K562 (cell line): ENCODE data around the gene ZNF362. TPM values are rescaled to one million over a fixed set of nuclear protein-coding genes. Genes with fewer than 3 reads are reported as not detected.

Source experiments
- ATAC-seq: fragments of 200-7000 bp; cut with Tn5 transposase; 3 replicates; pipeline ENCODE4 v1.9.1; 2020; ENCODE audit warnings: moderate library complexity
- BruUV-seq: library from RNA; stranded (reverse); fragments of 400-500 nt; replicated peaks from 2 replicates; lab custom pipeline; 2021; lab: Mats Ljungman, UMichigan
- CTCF ChIA-PET: fragments of 300-600 bp; formaldehyde crosslinking; extraction: SDS; loops from one replicate; lab custom pipeline; 2021; ENCODE audit warnings: low intra/inter-chr PET ratio; lab: Yijun Ruan, JAX
- POLR2A ChIA-PET: fragments of 300-600, 350-650 bp; sonication (Branson Sonifier 250); formaldehyde crosslinking; extraction: SDS; loops from one replicate; lab custom pipeline; 2021; ENCODE audit warnings: antibody characterized with exemption, inconsistent platforms; lab: Yijun Ruan, JAX
- DNase-seq, 4 experiments: peaks; one replicate each; pipeline versions ENCODE4 v3.0.0 to v3.0.0-alpha.2; 2011 to 2018; ENCODE audit warnings: low spot score in 3 of 4, mixed read lengths in 3 of 4; ENCODE audit errors: extremely low read depth in 1 of 4
- FAIRE-seq: peaks from 2 replicates; lab custom pipeline; 2011; peaks lifted over from hg19 to GRCh38; lab: Jason Lieb, UNC
- H2AFZ ChIP-seq: 2 replicates; pipeline ENCODE4 v1.6.0; 2011; ENCODE audit warnings: low read depth, low read length, control low read depth, inconsistent platforms
- H3K27ac ChIP-seq: fragments of 200-600 bp; 3 replicates; pipeline ENCODE4 v1.8.0; 2011; ENCODE audit warnings: low read depth, mild to moderate bottlenecking, control low read depth, inconsistent platforms, low read length, moderate library complexity, mixed read lengths; ENCODE audit errors: extremely low read depth
- H3K27me3 ChIP-seq, 2 experiments: fragments of 300-600 bp in 1 of 2; 2 replicates in 1 of 2; 3 replicates in 1 of 2; pipeline versions ENCODE4 v1.6.0 to v1.8.0; 2011; ENCODE audit warnings: inconsistent platforms in 2 of 2, low read length in 2 of 2, mild to moderate bottlenecking in 1 of 2, mixed read lengths in 1 of 2, moderate library complexity in 1 of 2; ENCODE audit not compliant: control insufficient read depth in 2 of 2, insufficient read depth in 2 of 2
- H3K36me3 ChIP-seq: fragments of 300-600 bp; 3 replicates; pipeline ENCODE4 v1.8.0; 2011; ENCODE audit warnings: mild to moderate bottlenecking, low read length, inconsistent platforms; ENCODE audit not compliant: control insufficient read depth, insufficient read depth
- H3K4me1 ChIP-seq, 2 experiments: fragments of 200-600 bp in 1 of 2; replicated peaks in 1 of 2; 2 replicates in 1 of 2; 3 replicates in 1 of 2; pipeline versions ENCODE4 v1.5.1 to v1.8.0; 2011; ENCODE audit warnings: inconsistent platforms in 2 of 2, low read length in 2 of 2, mild to moderate bottlenecking in 1 of 2, mixed read lengths in 1 of 2, moderate library complexity in 1 of 2; ENCODE audit not compliant: control insufficient read depth in 2 of 2, insufficient read depth in 2 of 2
- H3K4me2 ChIP-seq: 2 replicates; pipeline ENCODE4 v1.6.1; 2011; ENCODE audit warnings: low read length, control low read depth, inconsistent platforms, mixed read lengths; ENCODE audit not compliant: insufficient read depth
- H3K4me3 ChIP-seq: fragments of 200-600 bp; sonication (generic), shearing (Covaris generic); 2 replicates; pipeline ENCODE4 v1.5.1; 2016; ENCODE audit warnings: control low read depth, inconsistent platforms
- H3K79me2 ChIP-seq: fragments of 200-600 bp; 3 replicates; pipeline ENCODE4 v1.8.0; 2011; ENCODE audit warnings: low read length, inconsistent platforms; ENCODE audit not compliant: control insufficient read depth, insufficient read depth
- H3K9ac ChIP-seq, 2 experiments: 2 replicates each; pipeline versions ENCODE4 v1.6.0 to v1.6.1; 2011; ENCODE audit warnings: low read depth in 2 of 2, low read length in 2 of 2, control low read depth in 1 of 2, inconsistent platforms in 1 of 2, mild to moderate bottlenecking in 1 of 2, mixed read lengths in 1 of 2; ENCODE audit not compliant: insufficient read depth in 1 of 2
- H3K9me1 ChIP-seq: one replicate; pipeline ENCODE4 v1.6.0; 2011; ENCODE audit warnings: inconsistent platforms, mild to moderate bottlenecking, low read length, moderate library complexity; ENCODE audit not compliant: control insufficient read depth, insufficient read depth
- H3K9me3 ChIP-seq: replicated peaks from 2 replicates; pipeline ENCODE4 v1.5.1; 2011; ENCODE audit warnings: low read depth, low read length, inconsistent platforms; ENCODE audit not compliant: control insufficient read depth, insufficient read depth
- H4K20me1 ChIP-seq: replicated peaks from 2 replicates; pipeline ENCODE4 v1.6.1; 2011; ENCODE audit warnings: low read length, inconsistent platforms, mixed read lengths; ENCODE audit not compliant: control insufficient read depth, insufficient read depth
- BRF1 ChIP-seq: IDR thresholded peaks from 3 replicates; pipeline ENCODE4 v1.6.1; 2011; ENCODE audit warnings: borderline replicate concordance, mild to moderate bottlenecking; ENCODE audit not compliant: insufficient read length; ENCODE audit errors: extremely low read depth
- CBFA2T2 ChIP-seq: fragments of 450-650 bp; conservative IDR thresholded peaks from 2 replicates; pipeline ENCODE4 v1.6.1; 2017; ENCODE audit warnings: mild to moderate bottlenecking
- CBFA2T3 ChIP-seq: fragments of 450-650 bp; IDR thresholded peaks from 2 replicates; pipeline ENCODE4 v1.6.1; 2017
- CHD4 ChIP-seq: fragments of 200-600 bp; sonication (generic); IDR thresholded peaks from 3 replicates; pipeline ENCODE4 v1.6.1; 2012; ENCODE audit warnings: low read depth, mild to moderate bottlenecking, mixed read lengths, low read length, inconsistent platforms; ENCODE audit not compliant: insufficient read depth, insufficient replicate concordance, poor library complexity, severe bottlenecking
- CXXC5 ChIP-seq: fragments of 250-450 bp; sonication (Bioruptor Pico); IDR thresholded peaks from 2 replicates; pipeline ENCODE4 v1.8.0; 2022; ENCODE audit warnings: inconsistent platforms, mild to moderate bottlenecking, moderate library complexity
- GABPA ChIP-seq: fragments of 200-800 bp; sonication (Bioruptor generic); conservative IDR thresholded peaks from 2 replicates; pipeline ENCODE4 v1.6.1; 2016; ENCODE audit warnings: low read depth, missing genetic modification characterization, missing compliant biosample characterization
- HMG20B ChIP-seq: fragments of 250-450 bp; sonication (Bioruptor Pico); IDR thresholded peaks from 2 replicates; pipeline ENCODE4 v1.5.0; 2021; ENCODE audit warnings: mild to moderate bottlenecking
- IFI16 ChIP-seq: fragments of 250-450 bp; sonication (Bioruptor Pico); IDR thresholded peaks from 2 replicates; pipeline ENCODE4 v2.1.2; 2022; ENCODE audit warnings: mild to moderate bottlenecking, inconsistent platforms
- ILK ChIP-seq: fragments of 450-650 bp; IDR thresholded peaks from 2 replicates; pipeline ENCODE4 v1.6.1; 2016; ENCODE audit warnings: missing genetic modification characterization, low read depth, mild to moderate bottlenecking, missing compliant biosample characterization, moderate library complexity, borderline replicate concordance
- MAFG ChIP-seq: fragments of 450-650 bp; conservative IDR thresholded peaks from 2 replicates; pipeline ENCODE4 v1.6.1; 2016; ENCODE audit warnings: missing genetic modification characterization, missing compliant biosample characterization
- MYBL2 ChIP-seq, 2 experiments: fragments of 450-650 bp in 1 of 2; sonication (generic) in 1 of 2; formaldehyde crosslinking in 1 of 2; IDR thresholded peaks; 2 replicates each; pipeline versions ENCODE4 v1.6.1 to v1.8.1; 2017 to 2022; ENCODE audit warnings: borderline replicate concordance in 1 of 2, inconsistent platforms in 1 of 2, low read depth in 1 of 2, mild to moderate bottlenecking in 1 of 2, missing genetic modification reagents in 1 of 2, moderate library complexity in 1 of 2
- PML ChIP-seq: IDR thresholded peaks from 2 replicates; pipeline ENCODE4 v1.6.1; 2012; ENCODE audit warnings: low read length, inconsistent platforms
- XRCC5 ChIP-seq: fragments of 200-400 bp; formaldehyde crosslinking; IDR thresholded peaks from 2 replicates; pipeline ENCODE4 v1.6.1; 2017; ENCODE audit warnings: low read depth, mild to moderate bottlenecking, low read length
- ZBTB1 ChIP-seq: sonication (generic); formaldehyde crosslinking; IDR thresholded peaks from 2 replicates; pipeline ENCODE4 v1.8.1; 2023; ENCODE audit warnings: missing genetic modification reagents, low read depth, mild to moderate bottlenecking, borderline replicate concordance
- ZBTB17 ChIP-seq: fragments of 450-650 bp; formaldehyde crosslinking; IDR thresholded peaks from 2 replicates; pipeline ENCODE4 v1.4.0; 2020; ENCODE audit warnings: mild to moderate bottlenecking
- ZFP1 ChIP-seq: fragments of 450-650 bp; formaldehyde crosslinking; IDR thresholded peaks from 2 replicates; pipeline ENCODE4 v1.4.0; 2020; ENCODE audit warnings: mild to moderate bottlenecking, mixed read lengths
- ZFP36 ChIP-seq: fragments of 150-350 bp; IDR thresholded peaks from 2 replicates; pipeline ENCODE4 v1.6.1; 2018; ENCODE audit warnings: low read length, low read depth; ENCODE audit not compliant: partially characterized antibody
- ZNF165 ChIP-seq: fragments of 250-450 bp; sonication (Bioruptor Pico); IDR thresholded peaks from 2 replicates; pipeline ENCODE4 v1.4.0; 2020; ENCODE audit warnings: borderline replicate concordance
- in situ Hi-C: fragments of 300-500 bp; cut with MboI; formaldehyde crosslinking; loops from 4 replicates; pipeline ENCODE4 v1.15.0; 2018; ENCODE audit warnings: inconsistent platforms, mixed read lengths
- intact Hi-C: fragments of 100-400 bp; cut with micrococcal nuclease; formaldehyde crosslinking; loops from 2 replicates; pipeline ENCODE4 v1.14.2; 2022
- polyA plus RNA-seq, 8 experiments: library from polyadenylated mRNA; depleted of rRNA in 4 of 8; stranded (reverse) in 5 of 8; unstranded in 3 of 8; fragments of >200 nt; fragmentation: Nextera tagmentation in 2 of 8; fragmentation: Illumina TruSeq in 1 of 8; extraction: Ambion mirVana in 2 of 8; extraction: Trizol in 1 of 8; gene quantifications; 2 replicates each; pipeline versions ENCODE4 v1.2.1 to v1.2.3, GENCODE V29; 2011 to 2014; ENCODE audit warnings: inconsistent platforms in 1 of 8, missing spikeins in 1 of 8
- total RNA-seq, 7 experiments: library from RNA; depleted of rRNA in 6 of 7; stranded (reverse); fragments of >200 nt in 6 of 7; fragmentation: Illumina TruSeq in 2 of 7; extraction: Trizol in 2 of 7; gene quantifications; 2 replicates each; pipeline versions ENCODE4 v1.2.1 to v1.2.3, GENCODE V29; 2011 to 2021; ENCODE audit warnings: low replicate concordance in 1 of 7
- TF ChIP-seq, protein P1 (sequence below): sonication (generic); IDR thresholded peaks from 2 replicates; pipeline ENCODE4 v1.6.1; 2016
- TF ChIP-seq, protein P2 (sequence below): sonication (generic); formaldehyde crosslinking; IDR thresholded peaks from 2 replicates; pipeline ENCODE4 v1.8.0; 2022; ENCODE audit warnings: mild to moderate bottlenecking, missing genetic modification reagents
- TF ChIP-seq, protein P3 (sequence below): fragments of 250-450 bp; sonication (Bioruptor Pico); IDR thresholded peaks from 2 replicates; pipeline ENCODE4 v1.5.0; 2022; ENCODE audit warnings: mild to moderate bottlenecking

ZNF362 gene
- total and polyA plus RNA-seq, 9 of the 15 experiments (the other 6 are each of a cell fraction or from before 2014, with no cell fraction given): 0.01 to 1.1 (median 0.35) TPM; not detected in 1

DNA sequence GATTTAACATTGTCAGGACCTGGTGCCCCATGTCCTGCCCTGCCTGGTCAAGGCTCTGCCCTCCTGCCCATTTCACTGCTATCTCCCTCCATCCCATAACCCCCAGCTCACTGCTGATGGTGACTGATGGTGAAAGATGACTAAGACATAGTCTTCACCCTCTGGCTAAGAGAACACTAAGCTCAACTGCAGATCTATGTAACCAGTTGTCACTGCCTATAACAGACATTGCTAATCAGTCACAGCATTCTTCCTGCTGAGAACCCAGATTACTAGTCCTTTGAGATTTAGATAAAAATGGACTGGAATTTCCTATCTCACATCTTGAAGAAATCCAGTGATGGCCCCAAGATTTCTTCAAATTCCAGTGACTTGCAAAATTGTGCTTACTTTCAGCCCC is 8.0 kb upstream of the ZNF362 start:
- no peaks in the 10 kb centered on the region for H3K9me3 ChIP-seq
- H2AFZ ChIP-seq: no peak overlapping the region
- H3K27ac ChIP-seq: no peak overlapping the region
- no TSS peak for BruUV-seq
- in situ Hi-C loops: no loop called here
- H3K4me1 ChIP-seq: no peaks in the 10 kb centered on the region
- H3K4me2 ChIP-seq: no peak overlapping the region
- H3K27me3 ChIP-seq: peaks cover 9 to 44% of the 10 kb centered on the region in 2 experiments; a peak in 4 of 5 replicates
- DNase-seq: no peak
- no peaks in the 10 kb centered on the region for H4K20me1 ChIP-seq
- H3K9me1 ChIP-seq: no peaks in the 10 kb centered on the region
- CTCF ChIA-PET: no interaction called here
- POLR2A ChIA-PET: interaction anchor here (0.5 to 1.2 kb wide), 3 partner anchors 10 to 12 kb away, joined by 3 read pairs; no protein-coding TSS in a partner anchor
- no peak for FAIRE-seq
- H3K9ac ChIP-seq: no peak overlapping the region
- H3K79me2 ChIP-seq: no peaks in the 10 kb centered on the region
- no peak for ATAC-seq
- H3K36me3 ChIP-seq: no peaks in the 10 kb centered on the region
- intact Hi-C loops: no loop called here
- H3K4me3 ChIP-seq: no peak overlapping the region
- TF ChIP-seq BRF1 (no peak), CHD4 (no peak), ILK (tag) (no peak), HMG20B (CRISPR knock-in tag) (no peak), CXXC5 (CRISPR knock-in tag) (no peak), MAFG (tag) (0 out of 2 replicates have a peak, but pooled peaks have one; percentile 29), CBFA2T3 (peak; percentile 22; the same call in 1 of the 2 replicates), PML (no peak), ZFP1 (CRISPR knock-in tag) (no peak), ZBTB17 (peak; percentile 92), ZFP36 (no peak), CBFA2T2 (0 out of 2 replicates have a peak, but pooled peaks have one; percentile 27), IFI16 (no peak), ZBTB1 (no peak), XRCC5 (no peak), MYBL2 (IDR thresholded peaks at IDR 0.05; ENCODE audit: low read depth) (no peak), MYBL2 (CRISPR knock-in tag; IDR thresholded peaks at IDR 0.05; ENCODE audit: borderline replicate concordance) (no peak), GABPA (tag) (no peak), ZNF165 (CRISPR knock-in tag) (no peak)
- TF ChIP-seq, protein P1, sequence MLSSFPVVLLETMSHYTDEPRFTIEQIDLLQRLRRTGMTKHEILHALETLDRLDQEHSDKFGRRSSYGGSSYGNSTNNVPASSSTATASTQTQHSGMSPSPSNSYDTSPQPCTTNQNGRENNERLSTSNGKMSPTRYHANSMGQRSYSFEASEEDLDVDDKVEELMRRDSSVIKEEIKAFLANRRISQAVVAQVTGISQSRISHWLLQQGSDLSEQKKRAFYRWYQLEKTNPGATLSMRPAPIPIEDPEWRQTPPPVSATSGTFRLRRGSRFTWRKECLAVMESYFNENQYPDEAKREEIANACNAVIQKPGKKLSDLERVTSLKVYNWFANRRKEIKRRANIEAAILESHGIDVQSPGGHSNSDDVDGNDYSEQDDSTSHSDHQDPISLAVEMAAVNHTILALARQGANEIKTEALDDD: peak; percentile 83
- TF ChIP-seq, protein P2, sequence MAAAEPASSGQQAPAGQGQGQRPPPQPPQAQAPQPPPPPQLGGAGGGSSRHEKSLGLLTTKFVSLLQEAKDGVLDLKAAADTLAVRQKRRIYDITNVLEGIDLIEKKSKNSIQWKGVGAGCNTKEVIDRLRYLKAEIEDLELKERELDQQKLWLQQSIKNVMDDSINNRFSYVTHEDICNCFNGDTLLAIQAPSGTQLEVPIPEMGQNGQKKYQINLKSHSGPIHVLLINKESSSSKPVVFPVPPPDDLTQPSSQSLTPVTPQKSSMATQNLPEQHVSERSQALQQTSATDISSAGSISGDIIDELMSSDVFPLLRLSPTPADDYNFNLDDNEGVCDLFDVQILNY: no peak
- TF ChIP-seq, protein P3, sequence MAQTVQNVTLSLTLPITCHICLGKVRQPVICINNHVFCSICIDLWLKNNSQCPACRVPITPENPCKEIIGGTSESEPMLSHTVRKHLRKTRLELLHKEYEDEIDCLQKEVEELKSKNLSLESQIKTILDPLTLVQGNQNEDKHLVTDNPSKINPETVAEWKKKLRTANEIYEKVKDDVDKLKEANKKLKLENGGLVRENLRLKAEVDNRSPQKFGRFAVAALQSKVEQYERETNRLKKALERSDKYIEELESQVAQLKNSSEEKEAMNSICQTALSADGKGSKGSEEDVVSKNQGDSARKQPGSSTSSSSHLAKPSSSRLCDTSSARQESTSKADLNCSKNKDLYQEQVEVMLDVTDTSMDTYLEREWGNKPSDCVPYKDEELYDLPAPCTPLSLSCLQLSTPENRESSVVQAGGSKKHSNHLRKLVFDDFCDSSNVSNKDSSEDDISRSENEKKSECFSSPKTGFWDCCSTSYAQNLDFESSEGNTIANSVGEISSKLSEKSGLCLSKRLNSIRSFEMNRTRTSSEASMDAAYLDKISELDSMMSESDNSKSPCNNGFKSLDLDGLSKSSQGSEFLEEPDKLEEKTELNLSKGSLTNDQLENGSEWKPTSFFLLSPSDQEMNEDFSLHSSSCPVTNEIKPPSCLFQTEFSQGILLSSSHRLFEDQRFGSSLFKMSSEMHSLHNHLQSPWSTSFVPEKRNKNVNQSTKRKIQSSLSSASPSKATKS: no peak
